SU-DHL-6 (cell line): ENCODE measurements around the gene TCEAL9.

Experiments
- H2AFZ ChIP-seq: fragments of 200-600 bp; sonication (generic); 2 replicates; pipeline ENCODE4 v1.6.1; 2014; ENCODE audit warnings: low read depth, mild to moderate bottlenecking, moderate library complexity, mixed read lengths, antibody characterized with exemption, low read length; ENCODE audit not compliant: severe bottlenecking
- H3F3A ChIP-seq: fragments of 200-600 bp; shearing (Covaris generic); 2 replicates; pipeline ENCODE4 v1.6.0; 2016; ENCODE audit warnings: antibody characterized with exemption, mild to moderate bottlenecking; ENCODE audit not compliant: insufficient read depth
- H3K27ac ChIP-seq: fragments of 200-600 bp; sonication (generic); 2 replicates; pipeline ENCODE4 v1.5.1; 2016; ENCODE audit warnings: low read depth, mild to moderate bottlenecking, low read length, moderate library complexity, mixed read lengths
- H3K27me3 ChIP-seq: fragments of 200-600 bp; sonication (generic), shearing (Covaris generic); 2 replicates; pipeline ENCODE4 v1.6.0; 2014; ENCODE audit warnings: mild to moderate bottlenecking, low read length
- H3K36me3 ChIP-seq: fragments of 200-600 bp; sonication (generic); 2 replicates; pipeline ENCODE4 v1.6.1; 2014; ENCODE audit warnings: mild to moderate bottlenecking, low read length, mixed read lengths
- H3K4me2 ChIP-seq: fragments of 300-600, 200-600 bp; shearing (Covaris generic), sonication (generic); 2 replicates; pipeline ENCODE4 v1.6.0; 2014; ENCODE audit warnings: low read length, low read depth, mild to moderate bottlenecking; ENCODE audit not compliant: poor library complexity, severe bottlenecking
- H3K4me3 ChIP-seq: fragments of 200-600 bp; sonication (generic); 2 replicates; pipeline ENCODE4 v1.5.1; 2014; ENCODE audit warnings: antibody characterized with exemption, low read length, mild to moderate bottlenecking, mixed read lengths; ENCODE audit not compliant: insufficient read depth, poor library complexity, severe bottlenecking
- H3K79me2 ChIP-seq: fragments of 200-600 bp; sonication (generic); 2 replicates; pipeline ENCODE4 v1.6.1; 2014; ENCODE audit warnings: mild to moderate bottlenecking, low read length, moderate library complexity; ENCODE audit not compliant: insufficient read depth
- H3K9ac ChIP-seq: fragments of 200-600 bp; sonication (generic); 2 replicates; pipeline ENCODE4 v1.7.0; 2014; ENCODE audit warnings: mild to moderate bottlenecking, low read length
- H3K9me2 ChIP-seq: fragments of 200-600 bp; sonication (generic); replicated peaks from 2 replicates; pipeline ENCODE4 v1.6.1; 2014; ENCODE audit warnings: low read length; ENCODE audit not compliant: insufficient read depth
- H3K9me3 ChIP-seq: fragments of 200-600 bp; sonication (generic); 2 replicates; pipeline ENCODE4 v1.6.1; 2014; ENCODE audit warnings: low read length, mixed read lengths; ENCODE audit not compliant: insufficient read depth
- H4K20me1 ChIP-seq: fragments of 200-600 bp; sonication (generic); 2 replicates; pipeline ENCODE4 v1.6.1; 2014; ENCODE audit warnings: low read depth, mild to moderate bottlenecking, antibody characterized with exemption, low read length, moderate library complexity, mixed read lengths
- CTCF ChIP-seq: fragments of 200-600 bp; sonication (generic); IDR thresholded peaks from one replicate; pipeline ENCODE4 v1.5.1; 2017; ENCODE audit warnings: antibody characterized with exemption, mild to moderate bottlenecking, low read length, moderate library complexity; ENCODE audit not compliant: insufficient read depth, poor library complexity, severe bottlenecking
- EZH2phosphoT487 ChIP-seq: fragments of 200-600 bp; sonication (generic), shearing (Covaris generic); conservative IDR thresholded peaks from 2 replicates; pipeline ENCODE4 v1.6.1; 2018; ENCODE audit warnings: mild to moderate bottlenecking, antibody characterized with exemption, low read length, moderate library complexity, mixed read lengths

Gene TCEAL9

DNA sequence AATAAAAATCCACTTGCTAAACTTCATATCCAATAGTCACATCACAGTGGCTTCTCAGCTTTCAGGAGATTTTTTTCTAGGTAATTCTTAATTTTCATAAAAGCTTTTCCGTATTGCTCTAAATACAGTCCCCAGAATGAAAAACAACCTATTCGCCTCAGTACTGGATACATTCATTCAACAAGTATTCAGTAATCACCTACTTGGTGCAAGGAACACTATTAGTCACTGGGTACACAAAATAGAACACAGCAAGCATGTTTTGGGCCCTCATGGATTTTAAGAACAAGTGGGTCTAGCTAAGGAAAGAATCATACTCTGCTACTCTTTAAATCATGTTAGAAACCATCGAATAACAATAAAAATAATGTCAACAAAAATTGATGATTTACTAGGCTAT lies 17.3 kb downstream of the TCEAL9 start:
- no peaks in the 10 kb centered on the region for H3F3A ChIP-seq
- no peaks in the 10 kb centered on the region for H3K36me3 ChIP-seq
- H3K4me2 ChIP-seq = no peak overlapping the region
- no peak for TF ChIP-seq EZH2phosphoT487
- no peak for TF ChIP-seq CTCF
- H4K20me1 ChIP-seq = no peaks in the 10 kb centered on the region
- H3K9ac ChIP-seq = no peak overlapping the region
- H3K9me2 ChIP-seq = no peaks in the 10 kb centered on the region
- no peaks in the 10 kb centered on the region for H3K9me3 ChIP-seq
- H3K27ac ChIP-seq = no peak overlapping the region
- H3K4me3 ChIP-seq = no peak overlapping the region
- H2AFZ ChIP-seq = no peak overlapping the region
- no peaks in the 10 kb centered on the region for H3K79me2 ChIP-seq
- H3K27me3 ChIP-seq = no peaks in the 10 kb centered on the region

GRCh38 chrX:103376118-103376978 lies 20.0 kb downstream of the TCEAL9 start, which contains the start of gene BEX3:
TSS of gene BEX3 (plus strand) at chrX:103376538. CDS start at chrX:103377522, 984 bp downstream.
- Histone ChIP-seq H3K4me2 (no peak within 1 kb of the TSS), H3K36me3 (no peaks in the 10 kb centered on the region), H4K20me1 (no peaks in the 10 kb centered on the region), H3K27ac (no peak within 1 kb of the TSS), H3F3A (no peaks in the 10 kb centered on the region), H3K4me3 (no peak within 1 kb of the TSS), H3K9me2 (no peaks in the 10 kb centered on the region), H3K79me2 (no peaks in the 10 kb centered on the region), H2AFZ (no peak within 1 kb of the TSS), H3K27me3 (no peaks in the 10 kb centered on the region), H3K9ac (no peak within 1 kb of the TSS), H3K9me3 (no peaks in the 10 kb centered on the region)
- TF ChIP-seq EZH2phosphoT487 = no peak
- no peak for TF ChIP-seq CTCF

GRCh38 chrX:103376979-103377324 lies 20.6 kb downstream of the TCEAL9 start:
- H3K79me2 ChIP-seq = no peaks in the 10 kb centered on the region
- H3K27me3 ChIP-seq = no peaks in the 10 kb centered on the region
- no peak overlapping the region for H3K4me2 ChIP-seq
- H4K20me1 ChIP-seq = no peaks in the 10 kb centered on the region
- no peak overlapping the region for H3K4me3 ChIP-seq
- H3K9me2 ChIP-seq = no peaks in the 10 kb centered on the region
- no peaks in the 10 kb centered on the region for H3F3A ChIP-seq
- no peak for TF ChIP-seq CTCF
- no peak overlapping the region for H3K27ac ChIP-seq
- no peak overlapping the region for H2AFZ ChIP-seq
- no peak overlapping the region for H3K9ac ChIP-seq
- H3K36me3 ChIP-seq = no peaks in the 10 kb centered on the region
- no peaks in the 10 kb centered on the region for H3K9me3 ChIP-seq
